Mesothelial cell of epicardium (in vitro differentiated cells): ENCODE measurements around the gene BAX. TPM values are rescaled to one million over a fixed set of nuclear protein-coding genes. Genes with fewer than 3 reads are reported as not detected.

Experiments used
- DNase-seq, 2 experiments: peaks; one replicate each; pipeline ENCODE4 v3.0.0; 2021; ENCODE audit warnings: low spot score in 2 of 2; ENCODE audit not compliant: unreplicated experiment in 2 of 2
- H3K27ac Mint-ChIP-seq: 2 replicates; pipeline ENCODE4 v1.8.0; 2021; ENCODE audit warnings: mixed read lengths
- H3K27me3 Mint-ChIP-seq: 2 replicates; pipeline ENCODE4 v1.8.0; 2021; ENCODE audit warnings: low read depth, mixed read lengths
- H3K36me3 Mint-ChIP-seq: 2 replicates; pipeline ENCODE4 v1.8.0; 2021; ENCODE audit warnings: mixed read lengths
- H3K4me1 Mint-ChIP-seq: 2 replicates; pipeline ENCODE4 v1.8.0; 2021; ENCODE audit warnings: mixed read lengths
- H3K4me3 Mint-ChIP-seq: 2 replicates; pipeline ENCODE4 v1.8.0; 2021; ENCODE audit warnings: mild to moderate bottlenecking, moderate library complexity, mixed read lengths
- H3K9me3 Mint-ChIP-seq: 2 replicates; pipeline ENCODE4 v1.8.0; 2021; ENCODE audit warnings: mixed read lengths
- CTCF ChIP-seq: fragments of 200-600 bp; sonication (generic); IDR thresholded peaks from one replicate; pipeline ENCODE4 v1.5.0; 2021; ENCODE audit warnings: antibody characterized with exemption; ENCODE audit not compliant: unreplicated experiment
- total RNA-seq: library from RNA; stranded (reverse); gene quantifications from 3 replicates; pipeline ENCODE4 v1.2.1, GENCODE V29; 2021

Gene BAX
- total RNA-seq, 1 donor from 2014 or later = 119 TPM

- Mint-ChIP-seq H3K27me3 (no peaks in the 10 kb centered on the region), H3K27ac (peak within 1 kb of the TSS; percentile 100), H3K36me3 (peaks cover 23% of the 10 kb centered on the region), H3K4me1 (peaks cover 43% of the 10 kb centered on the region), H3K9me3 (no peaks in the 10 kb centered on the region), H3K4me3 (peak within 1 kb of the TSS; percentile 100)
- peak; percentile 90 to 96 for DNase-seq
- TF ChIP-seq CTCF = no peak
These were observed 10.5 kb downstream of the BAX start, which contains the start of gene FTL for GRCh38 chr19:48965040-48965805. TSS of gene FTL (plus strand) at chr19:48965309. CDS start at chr19:48965508, 199 bp downstream.

GRCh38 chr19:48965806-48966540, 11.3 kb downstream of the BAX start:
- Mint-ChIP-seq H3K9me3 (no peaks in the 10 kb centered on the region), H3K27me3 (no peaks in the 10 kb centered on the region), H3K4me3 (peak overlapping the region; percentile 100), H3K4me1 (peaks cover 43% of the 10 kb centered on the region), H3K36me3 (peaks cover 24% of the 10 kb centered on the region), H3K27ac (peak overlapping the region; percentile 100)
- TF ChIP-seq CTCF = no peak
- DNase-seq = peak; percentile 75 to 88

GRCh38 chr19:48966541-48967345, 12.1 kb downstream of the BAX start:
- Mint-ChIP-seq H3K27me3 (no peaks in the 10 kb centered on the region), H3K4me3 (peak overlapping the region; percentile 100), H3K27ac (peak overlapping the region; percentile 100), H3K9me3 (no peaks in the 10 kb centered on the region), H3K4me1 (peaks cover 41% of the 10 kb centered on the region), H3K36me3 (peaks cover 25% of the 10 kb centered on the region)
- no peak for DNase-seq
- no peak for TF ChIP-seq CTCF

GRCh38 chr19:48967346-48968178, 12.9 kb downstream of the BAX start:
- H3K27ac Mint-ChIP-seq = peak overlapping the region; percentile 35
- peak overlapping the region; percentile 100 for H3K4me3 Mint-ChIP-seq
- no peak for DNase-seq
- no peaks in the 10 kb centered on the region for H3K27me3 Mint-ChIP-seq
- peaks cover 25% of the 10 kb centered on the region for H3K36me3 Mint-ChIP-seq
- no peak for TF ChIP-seq CTCF
- no peaks in the 10 kb centered on the region for H3K9me3 Mint-ChIP-seq
- H3K4me1 Mint-ChIP-seq = peaks cover 34% of the 10 kb centered on the region
